GM19193 (cell line): ENCODE measurements around the gene SERPINB10.

ENCODE experiments used
- POLR2A ChIP-seq: IDR thresholded peaks from 4 replicates; pipeline ENCODE4 v1.6.1; 2011; ENCODE audit not compliant: insufficient read depth, insufficient read length; ENCODE audit errors: extremely low read depth

Gene SERPINB10

GRCh38 chr18:63924551-63924950 is 16.8 kb downstream of the SERPINB10 start:
- TF ChIP-seq POLR2A, result no peak

- no peak for TF ChIP-seq POLR2A
Measured at GRCh38 chr18:63928331-63928730, 20.6 kb downstream of the SERPINB10 start.

- no peak for TF ChIP-seq POLR2A
Measured at GRCh38 chr18:63930773-63931354, 23.1 kb downstream of the SERPINB10 start.

GRCh38 chr18:63936156-63936931 is 28.6 kb downstream of the SERPINB10 start:
- TF ChIP-seq POLR2A, result peak; percentile 39

- TF ChIP-seq POLR2A, result no peak
Measured at GRCh38 chr18:63936932-63937393, 29.2 kb downstream of the SERPINB10 start.

- TF ChIP-seq POLR2A, result no peak
Measured at GRCh38 chr18:63940008-63940407, 32.2 kb downstream of the SERPINB10 start.

GRCh38 chr18:63947051-63947790 is 39.5 kb downstream of the SERPINB10 start:
- TF ChIP-seq POLR2A, result no peak

GRCh38 chr18:63949068-63949737 is 41.4 kb downstream of the SERPINB10 start, which contains the start of gene HMSD:
Gene HMSD (plus strand): TSS chr18:63949301. CDS start chr18:63953456, 4,155 bp downstream.
- TF ChIP-seq POLR2A, result peak; percentile 69

GRCh38 chr18:63951302-63951705 is 43.5 kb downstream of the SERPINB10 start:
- TF ChIP-seq POLR2A, result no peak

GRCh38 chr18:63953811-63954210 is 46.1 kb downstream of the SERPINB10 start:
- no peak for TF ChIP-seq POLR2A

- no peak for TF ChIP-seq POLR2A
Measured at GRCh38 chr18:63956755-63957154, 49.0 kb downstream of the SERPINB10 start.

- no peak for TF ChIP-seq POLR2A
Measured at GRCh38 chr18:63960891-63961290, 53.1 kb downstream of the SERPINB10 start.

- no peak for TF ChIP-seq POLR2A
Measured at GRCh38 chr18:63961435-63961980, 53.8 kb downstream of the SERPINB10 start.

GRCh38 chr18:63962137-63962536 is 54.4 kb downstream of the SERPINB10 start:
- TF ChIP-seq POLR2A, result no peak

GRCh38 chr18:63963615-63964256 is 56.0 kb downstream of the SERPINB10 start:
- no peak for TF ChIP-seq POLR2A

- no peak for TF ChIP-seq POLR2A
Measured at GRCh38 chr18:63964908-63965307, 57.1 kb downstream of the SERPINB10 start.
